ENCODE results near the gene ZNF593OS.

DNA sequence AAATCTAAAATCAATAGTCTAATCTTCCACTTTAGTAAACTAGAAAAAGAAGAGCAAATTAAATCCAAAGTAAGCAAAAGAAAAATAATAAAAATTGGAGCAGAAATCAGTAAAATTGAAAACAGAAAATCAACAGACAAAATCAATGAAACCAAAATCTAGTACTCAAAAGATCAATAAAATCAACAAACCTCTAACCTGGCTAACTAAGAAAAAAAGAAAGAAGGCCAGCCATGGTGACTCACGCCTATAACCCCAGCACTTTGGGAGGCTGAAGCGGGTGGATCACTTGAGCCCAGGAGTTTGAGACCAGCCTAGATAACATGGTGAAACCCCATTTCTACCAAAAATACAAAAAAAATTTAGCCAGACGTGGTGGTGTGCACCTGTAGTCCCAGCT, 37.2 kb downstream of the ZNF593OS start:
- TF ChIP-seq EZH2 (IDR thresholded peaks at IDR 0.05; ENCODE audit: borderline replicate concordance, low read length) (no peak), CTCF (conservative IDR thresholded peaks at IDR 0.05 in 1 of 2, IDR thresholded peaks at IDR 0.05 in 1 of 2; ENCODE audit: extremely low read depth in 1 of 2, insufficient read depth in 1 of 2, low read depth in 1 of 2, low read length in 2 of 2) (no peak)
